Activated CD4-positive, alpha-beta T cell treated with anti-CD3 and anti-CD28 coated beads, Interleukin-10, Interleukin-2, amounts not matched to agents 100 ng/mL and 50 ng/mL, durations not matched to agents 16 hours and 8 hours (primary cell): ENCODE data around the gene LIPC.

Experiments used
- DNase-seq: peaks from one replicate; pipeline ENCODE4 v3.0.0-alpha.2; 2020

The LIPC gene

DNA sequence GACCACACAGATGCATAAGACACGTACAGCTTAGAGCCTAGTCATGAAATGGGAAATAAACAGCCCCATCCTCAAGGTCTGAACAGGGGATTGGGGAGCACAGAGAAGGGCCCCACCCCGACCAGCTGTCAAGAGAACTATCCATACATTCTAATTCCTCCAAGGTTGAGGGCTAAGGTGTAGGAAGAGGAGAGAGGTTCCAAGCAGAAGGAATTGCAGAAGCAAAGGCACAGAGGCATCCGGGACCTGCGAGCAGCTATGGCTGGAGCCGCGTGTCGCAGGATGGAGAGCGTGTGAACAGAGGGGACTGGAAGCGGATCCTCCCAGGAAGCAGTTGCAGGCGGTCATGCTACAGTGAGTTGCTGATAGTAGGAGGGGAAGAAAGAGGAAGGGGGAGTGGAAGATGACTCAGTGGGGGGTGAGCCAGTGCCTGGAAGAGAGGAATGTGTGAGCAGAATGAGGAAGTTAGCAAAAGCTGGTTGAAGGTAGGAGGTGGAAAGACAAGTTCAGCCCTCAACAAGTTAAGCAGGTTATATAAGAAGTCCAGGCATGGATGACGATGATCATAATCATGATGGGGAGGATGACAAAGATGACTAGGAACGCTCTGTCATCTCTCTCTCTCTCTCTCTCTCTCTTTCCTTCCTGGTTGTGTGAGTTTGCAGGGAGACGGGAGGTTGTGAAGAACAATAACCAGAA is 89.7 kb downstream of the LIPC start:
- DNase-seq, result no peak

DNA sequence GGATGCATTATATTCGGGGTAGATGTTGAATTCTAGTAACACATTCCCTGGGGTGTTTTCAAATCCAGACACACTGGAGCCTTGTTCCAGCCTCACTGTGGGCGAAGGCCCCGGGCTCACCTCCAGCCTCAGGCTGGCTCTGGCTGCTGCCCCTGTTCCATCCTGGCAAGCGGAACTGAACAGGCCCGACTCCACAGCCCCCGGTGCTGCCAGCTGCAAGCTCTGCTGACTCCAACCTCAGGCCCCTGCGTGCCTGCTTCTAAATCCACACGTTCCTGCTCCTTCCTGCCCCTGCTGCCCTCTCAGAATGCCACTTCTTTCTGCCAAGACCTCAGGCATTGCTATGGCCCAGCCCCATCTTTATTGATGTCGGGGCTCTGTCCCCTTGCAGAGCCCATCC is 90.6 kb downstream of the LIPC start:
- DNase-seq, result no peak

DNA sequence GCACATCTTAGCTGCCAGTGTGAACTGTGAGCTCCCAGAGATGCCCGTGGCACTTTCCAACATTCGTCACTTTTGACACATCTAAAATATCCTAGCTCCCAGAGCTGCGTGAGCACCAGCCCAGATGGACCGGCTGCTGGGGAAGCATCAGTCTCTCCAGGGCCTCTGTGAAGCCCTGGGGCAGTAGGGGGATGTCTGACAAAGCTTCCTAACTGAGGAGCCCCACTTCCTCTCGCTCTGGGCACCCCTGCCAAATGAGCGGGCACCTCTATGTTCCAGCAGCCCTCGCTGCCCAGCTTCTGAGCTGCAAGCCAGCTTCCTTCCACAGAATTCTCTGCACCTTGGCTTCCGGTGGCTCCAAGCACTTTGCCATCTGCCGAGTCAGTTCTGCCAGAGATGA is 91.1 kb downstream of the LIPC start:
- DNase-seq, result no peak

DNA sequence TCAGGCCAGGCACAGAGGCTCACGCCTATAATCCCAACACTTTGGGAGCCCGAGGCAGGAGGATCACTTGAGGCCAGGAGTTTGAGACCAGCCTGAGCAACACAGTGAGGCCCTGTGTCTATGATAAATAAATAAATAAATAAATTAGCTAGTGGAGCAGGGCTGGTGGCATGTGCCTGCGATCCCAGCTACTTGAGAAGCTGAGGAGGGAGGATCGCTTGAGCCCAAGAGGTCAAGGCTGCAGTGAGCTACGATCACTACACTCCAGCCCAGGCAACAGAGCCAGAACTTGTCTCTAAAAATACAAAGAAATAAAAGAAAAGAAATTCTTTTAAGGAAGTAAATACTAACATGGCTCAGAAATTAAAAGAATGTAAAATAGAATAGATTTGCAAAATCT is 91.8 kb downstream of the LIPC start:
- no peak for DNase-seq

DNA sequence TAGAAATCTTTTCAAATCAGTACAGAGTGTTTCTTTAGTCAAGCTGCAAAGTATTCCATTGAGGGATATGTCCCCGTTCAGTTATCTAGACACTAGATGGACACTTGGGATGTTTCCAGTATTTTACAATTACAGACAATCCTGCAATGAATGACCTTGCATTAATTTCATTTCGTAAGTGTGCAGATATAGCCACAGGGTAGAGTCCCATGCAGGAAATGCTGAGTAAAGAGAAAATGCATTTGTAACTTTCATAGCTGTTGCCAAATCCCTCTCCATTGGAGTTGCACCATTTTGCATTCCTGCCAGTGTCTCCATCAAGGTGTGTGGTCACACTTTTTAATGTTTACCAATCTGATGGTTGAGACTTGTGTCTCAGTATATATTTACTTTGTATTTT is 92.5 kb downstream of the LIPC start:
- no peak for DNase-seq

DNA sequence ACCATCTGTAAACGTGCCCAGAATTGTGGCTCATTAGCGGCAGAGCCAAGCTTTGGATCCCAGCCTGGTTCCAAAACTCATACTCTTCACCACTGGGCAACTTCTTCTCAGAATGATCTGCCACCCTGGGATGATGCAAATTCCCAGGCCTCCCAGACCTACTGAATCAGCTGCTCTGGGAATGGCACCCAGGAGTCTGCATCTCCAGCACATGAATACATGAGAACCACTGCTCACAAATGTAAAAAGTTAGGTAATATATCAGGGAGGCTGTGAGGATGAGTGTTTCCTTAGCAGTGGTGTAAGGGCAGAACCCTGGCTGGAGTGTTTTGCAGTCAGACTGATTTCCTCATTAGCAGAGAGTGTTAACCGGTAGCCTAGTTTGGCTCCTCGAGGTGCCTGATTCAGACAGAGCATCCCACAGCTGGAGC is 94.2 kb downstream of the LIPC start:
- no peak for DNase-seq

DNA sequence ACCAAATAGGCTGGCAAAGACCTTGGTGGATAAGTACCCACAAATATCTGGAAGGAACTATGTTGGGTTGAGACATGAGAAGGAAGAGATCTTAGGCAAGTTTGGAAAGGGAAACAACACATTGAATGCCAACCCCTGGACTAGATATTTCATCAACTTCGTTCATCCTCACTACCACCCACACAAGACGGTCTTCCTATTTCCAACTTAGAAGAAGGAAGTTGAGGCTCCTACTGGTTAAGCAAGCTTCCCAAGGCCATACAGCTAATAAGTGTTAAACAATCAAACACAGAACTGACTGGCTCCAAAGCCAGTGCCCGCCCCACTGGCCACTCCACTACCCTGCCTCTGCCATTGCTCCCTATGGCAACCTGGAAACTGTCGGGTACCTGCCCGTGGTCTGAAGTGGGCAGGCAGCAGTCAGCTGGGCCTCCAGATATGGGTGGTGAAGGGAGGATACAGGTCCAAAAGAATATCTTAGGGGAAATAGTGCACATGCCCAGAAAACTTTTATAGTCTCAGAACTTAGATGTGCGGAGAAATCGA is 94.9 kb downstream of the LIPC start:
- no peak for DNase-seq

DNA sequence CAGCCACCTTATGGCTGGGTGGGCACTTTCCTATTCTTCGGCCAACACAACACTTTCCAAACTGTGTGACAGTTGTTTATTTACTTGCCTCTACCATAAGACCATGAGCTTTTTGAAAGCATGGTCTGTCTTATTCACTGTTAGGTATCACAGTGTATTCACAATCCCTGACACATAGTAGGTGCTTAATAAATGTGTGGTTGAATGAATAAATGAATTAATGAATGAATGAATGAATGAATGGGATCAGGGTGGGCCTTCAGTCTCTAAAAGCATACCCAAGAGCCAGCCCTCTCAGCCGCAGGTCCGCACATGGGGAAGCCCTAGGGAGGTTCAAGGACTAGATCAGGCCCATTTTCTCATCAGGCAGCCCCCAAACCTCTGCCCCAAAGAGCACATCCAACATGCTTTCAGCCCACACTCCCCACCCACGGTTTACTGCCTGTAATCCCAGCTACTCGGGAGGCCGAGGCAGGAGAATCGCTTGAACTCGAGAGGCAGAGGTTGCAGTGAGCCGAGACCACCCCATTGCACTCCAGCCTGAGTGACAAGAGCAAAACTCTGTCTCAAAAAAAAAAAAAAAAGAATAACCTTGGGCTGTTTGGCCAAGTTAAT is 95.9 kb downstream of the LIPC start:
- DNase-seq, result no peak

DNA sequence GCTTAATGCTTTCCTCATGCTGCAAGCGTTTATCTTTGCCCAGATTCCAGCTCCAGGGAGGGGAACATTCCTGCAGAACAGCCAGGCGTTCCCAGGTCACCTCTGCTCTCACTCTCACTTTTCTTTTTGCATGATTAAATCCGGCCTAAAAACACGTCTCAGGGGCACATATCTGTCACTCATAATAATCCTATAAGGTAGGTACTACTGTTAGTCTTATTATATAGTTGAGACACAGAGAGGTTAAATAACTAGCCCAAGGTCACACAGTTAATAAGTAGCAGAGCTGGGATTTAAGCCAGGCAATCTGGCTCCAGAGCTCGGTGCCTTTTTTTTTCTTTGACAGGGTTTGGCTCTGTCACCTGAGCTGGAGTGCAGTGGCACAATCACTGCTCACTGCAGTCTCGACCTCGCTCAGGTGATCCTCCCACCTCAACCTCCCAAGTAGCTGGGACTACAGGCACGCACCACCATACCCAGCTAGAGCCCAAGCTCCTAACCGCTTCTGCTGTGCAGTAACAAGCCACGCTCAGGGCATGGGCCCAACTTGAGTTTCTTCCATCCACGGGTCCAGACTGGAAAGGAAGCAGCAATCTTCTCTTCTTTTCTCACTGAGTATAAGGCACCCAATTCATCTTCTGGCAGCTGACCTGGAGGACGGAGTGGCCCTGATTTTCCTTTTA is 96.5 kb downstream of the LIPC start:
- DNase-seq, result no peak

DNA sequence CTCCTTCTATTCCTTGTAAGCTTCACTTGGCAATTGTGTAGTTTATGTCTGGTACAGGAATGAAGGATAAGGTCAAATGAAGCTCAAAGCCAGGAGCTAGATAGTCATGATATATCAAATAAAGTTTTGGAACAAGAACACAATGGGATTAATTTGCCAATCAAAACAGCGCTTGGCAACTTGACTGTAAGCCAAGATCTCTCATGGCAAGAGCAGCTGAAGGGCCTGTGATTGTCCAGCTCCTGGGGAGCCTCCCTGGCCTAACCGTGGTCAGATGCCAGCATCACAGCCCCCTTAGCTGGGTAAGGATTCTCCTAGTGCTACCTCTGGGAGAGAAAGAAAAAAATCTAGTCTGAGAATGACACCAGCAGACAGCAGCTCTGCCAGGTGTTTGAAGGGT is 97.2 kb downstream of the LIPC start:
- DNase-seq, result no peak

DNA sequence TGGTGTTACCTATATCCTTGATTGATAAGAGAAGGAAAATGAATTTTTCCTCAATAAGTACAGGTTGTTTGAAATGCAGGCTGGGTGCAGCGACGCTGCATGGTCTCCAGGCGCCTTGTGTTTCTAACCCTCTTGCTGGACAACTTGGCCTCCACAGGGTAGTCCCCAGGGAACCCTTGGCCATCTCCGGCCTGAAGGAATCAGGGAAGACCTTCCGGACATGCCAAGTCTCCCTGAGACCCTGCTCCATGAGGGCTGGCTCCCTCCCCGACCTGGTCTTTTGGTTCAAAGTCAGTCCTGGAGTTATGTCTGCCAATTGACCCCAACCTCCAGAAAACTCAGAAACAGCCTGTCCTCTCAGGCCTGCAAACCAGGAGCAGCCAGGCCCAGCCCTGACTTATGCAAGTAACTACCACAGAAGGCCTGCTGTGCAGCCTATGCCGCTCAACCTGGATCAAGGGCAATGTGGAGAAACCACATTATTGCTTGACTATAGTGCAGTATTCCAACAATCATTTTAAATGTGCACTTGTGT is 98.3 kb downstream of the LIPC start:
- DNase-seq, result no peak

DNA sequence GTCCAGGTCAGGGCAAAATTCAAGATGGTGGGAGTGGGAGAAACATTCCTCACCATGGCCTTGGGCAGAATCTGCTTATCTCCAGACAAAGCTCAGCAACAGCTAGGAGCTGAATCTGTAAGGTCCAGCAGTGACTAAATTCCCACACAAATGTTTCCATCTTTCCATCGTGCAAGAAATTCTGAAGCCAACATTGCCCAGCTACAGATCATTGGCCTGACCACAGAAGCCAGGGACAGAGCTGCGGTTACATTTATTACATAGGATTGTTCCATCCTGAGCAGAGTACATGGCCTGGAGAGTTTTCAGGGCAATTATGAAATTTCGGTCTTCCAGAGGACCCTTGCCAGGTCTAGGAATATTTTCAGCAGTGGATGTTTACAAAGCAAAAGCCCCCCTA is 100.3 kb downstream of the LIPC start:
- no peak for DNase-seq

DNA sequence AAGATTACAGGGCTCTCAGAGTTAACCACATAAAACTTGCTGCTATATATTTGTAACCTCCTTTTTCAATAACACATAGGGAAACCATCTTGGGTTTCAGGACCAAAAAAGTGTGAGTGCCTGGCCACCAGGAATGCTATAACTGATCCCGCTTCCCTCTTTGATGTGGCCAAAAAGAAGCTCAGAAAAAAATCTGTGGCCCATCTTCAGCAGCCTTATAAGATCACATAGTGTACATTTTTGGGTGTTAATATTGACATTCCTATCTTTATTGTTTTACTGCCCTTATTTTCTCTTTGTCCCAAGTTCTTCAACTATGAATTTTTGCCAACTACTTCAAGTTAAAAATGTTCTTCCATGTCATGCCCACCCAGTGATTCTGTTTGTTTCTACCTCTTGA is 102.8 kb downstream of the LIPC start:
- DNase-seq, result no peak

DNA sequence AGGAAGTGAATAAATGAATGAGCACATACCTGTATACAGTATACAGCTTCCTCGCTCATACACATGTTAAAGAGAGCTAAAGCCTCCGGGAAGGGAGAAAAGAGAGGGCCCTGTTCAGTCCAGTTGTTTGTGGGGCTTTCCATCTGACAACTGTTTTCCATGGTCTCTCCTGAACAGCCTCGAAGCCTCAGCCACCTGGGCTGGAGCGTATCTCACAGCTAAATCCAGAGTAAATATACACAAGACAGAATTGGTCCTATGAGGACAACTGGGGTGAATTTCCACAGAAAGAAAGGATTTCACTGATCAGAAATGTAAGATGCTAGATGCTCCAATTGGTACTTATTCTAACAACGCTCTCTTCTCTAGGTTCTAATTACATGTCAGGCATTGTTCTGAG is 103.5 kb downstream of the LIPC start:
- DNase-seq, result no peak

DNA sequence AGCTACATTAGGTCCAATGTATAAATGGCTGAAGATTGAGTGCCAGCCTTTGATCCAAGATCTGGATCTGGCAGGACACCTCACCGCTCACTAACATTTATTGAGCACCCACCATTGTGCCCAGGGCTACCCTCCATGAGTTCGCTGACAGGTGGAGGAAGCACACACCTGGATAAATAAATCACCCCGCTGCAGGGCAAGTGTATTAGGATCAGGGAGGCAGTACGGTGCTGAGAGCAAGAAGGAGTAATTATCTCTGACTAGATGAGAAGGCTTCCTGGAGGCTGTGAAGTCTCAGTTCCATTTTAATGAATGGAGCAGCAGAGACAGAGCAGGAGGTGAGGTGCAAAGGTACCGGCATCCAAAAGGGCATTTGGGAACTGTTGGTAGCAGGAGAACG is 104.1 kb downstream of the LIPC start:
- no peak for DNase-seq

DNA sequence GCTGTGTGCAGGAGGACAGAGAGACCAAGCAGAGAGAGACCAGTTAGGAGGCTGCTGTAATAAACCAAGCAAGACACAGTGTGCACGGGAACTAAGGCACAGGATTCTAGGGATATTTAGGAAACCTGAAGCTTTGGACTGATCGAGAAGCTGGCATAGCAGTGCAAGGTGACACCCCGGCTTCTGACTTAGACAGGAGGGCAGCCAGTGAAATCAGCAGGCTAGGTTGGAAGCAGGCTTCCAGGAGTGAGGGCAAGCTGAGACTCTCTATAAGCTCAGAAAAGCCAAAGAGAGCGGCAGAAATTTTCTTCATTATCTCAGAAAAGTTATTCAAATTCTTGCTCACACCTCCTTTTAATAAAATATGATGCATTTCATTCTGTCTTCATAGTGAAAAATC is 104.6 kb downstream of the LIPC start:
- DNase-seq, result no peak

DNA sequence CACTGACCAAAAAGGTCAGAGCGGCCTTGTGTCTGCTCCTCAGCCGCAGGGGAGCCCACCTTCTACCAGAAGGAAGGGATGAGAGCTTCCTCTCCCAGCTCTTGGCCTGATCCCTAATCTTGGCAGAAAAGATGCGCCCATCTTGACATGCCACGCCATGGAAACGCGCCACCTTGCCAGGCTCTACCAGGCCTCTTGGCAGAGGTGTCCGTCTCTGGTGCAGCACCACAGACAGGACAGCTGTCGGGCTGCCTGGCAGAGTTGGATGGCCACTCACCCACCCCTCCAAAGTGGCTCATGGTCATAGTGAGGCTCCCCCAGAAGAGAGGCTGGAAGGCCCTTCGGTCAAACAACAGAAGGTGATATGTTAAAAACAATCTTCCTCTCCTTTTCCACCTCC is 105.2 kb downstream of the LIPC start:
- DNase-seq, result no peak

DNA sequence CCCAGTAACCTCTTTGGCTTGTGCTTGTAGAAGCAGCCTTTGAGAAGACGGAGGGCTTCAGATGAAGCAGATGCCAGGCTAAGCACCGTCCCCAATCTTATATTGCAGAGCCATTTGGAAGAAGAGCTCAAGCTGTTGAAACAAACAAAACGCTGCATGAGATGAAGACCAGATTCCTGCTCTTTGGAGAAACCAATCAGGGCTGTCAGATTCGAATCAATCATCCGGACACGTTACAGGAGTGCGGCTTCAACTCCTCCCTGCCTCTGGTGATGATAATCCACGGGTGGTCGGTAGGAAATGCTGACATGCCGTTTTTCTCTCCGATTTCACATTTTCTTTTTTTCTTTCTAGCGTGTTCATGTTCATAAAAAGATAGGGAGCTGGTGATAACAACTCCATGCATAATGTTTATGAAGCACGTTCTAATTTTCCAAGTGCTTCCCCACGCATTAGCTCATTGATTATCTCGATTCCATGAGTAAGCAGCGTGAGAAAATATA is 106.5 kb downstream of the LIPC start:
- no peak for DNase-seq

DNA sequence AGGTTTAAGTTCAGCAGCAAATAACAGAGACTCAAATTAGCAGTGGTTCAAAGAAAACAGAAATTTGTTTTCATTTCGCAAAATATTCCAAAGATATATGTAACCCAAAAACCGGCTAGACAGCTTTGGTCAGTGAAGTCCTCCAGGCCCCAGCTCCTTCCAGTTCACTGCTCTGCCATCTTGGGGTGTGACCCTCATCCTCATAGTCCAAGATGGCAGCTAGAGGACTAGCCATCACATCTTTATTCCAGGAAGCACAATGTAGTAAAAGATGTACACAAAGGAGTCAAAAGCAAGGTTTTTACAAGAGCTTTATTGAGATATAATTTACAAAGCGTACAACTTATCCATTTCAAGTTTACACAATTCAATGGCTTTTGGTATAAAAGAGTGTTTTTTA is 107.1 kb downstream of the LIPC start:
- no peak for DNase-seq

DNA sequence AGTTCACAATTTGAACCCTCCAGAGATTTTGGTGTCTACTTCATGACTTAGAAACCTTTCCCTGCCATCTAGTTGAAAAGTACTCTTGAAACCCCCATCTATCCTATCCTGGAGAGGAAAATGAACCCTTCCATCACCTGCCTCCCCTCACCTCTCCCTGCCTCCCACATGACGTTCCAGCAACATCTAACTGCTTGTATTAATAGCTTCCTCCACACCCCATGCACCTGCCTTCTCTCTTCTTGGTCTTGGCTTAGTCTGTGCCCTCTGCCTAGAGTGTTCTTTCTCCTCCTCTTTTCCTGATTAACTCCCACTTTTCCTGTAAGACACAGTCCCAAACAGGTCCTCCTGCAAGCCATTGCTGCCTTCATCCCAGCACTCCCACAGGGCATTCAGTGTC is 107.8 kb downstream of the LIPC start:
- no peak for DNase-seq

DNA sequence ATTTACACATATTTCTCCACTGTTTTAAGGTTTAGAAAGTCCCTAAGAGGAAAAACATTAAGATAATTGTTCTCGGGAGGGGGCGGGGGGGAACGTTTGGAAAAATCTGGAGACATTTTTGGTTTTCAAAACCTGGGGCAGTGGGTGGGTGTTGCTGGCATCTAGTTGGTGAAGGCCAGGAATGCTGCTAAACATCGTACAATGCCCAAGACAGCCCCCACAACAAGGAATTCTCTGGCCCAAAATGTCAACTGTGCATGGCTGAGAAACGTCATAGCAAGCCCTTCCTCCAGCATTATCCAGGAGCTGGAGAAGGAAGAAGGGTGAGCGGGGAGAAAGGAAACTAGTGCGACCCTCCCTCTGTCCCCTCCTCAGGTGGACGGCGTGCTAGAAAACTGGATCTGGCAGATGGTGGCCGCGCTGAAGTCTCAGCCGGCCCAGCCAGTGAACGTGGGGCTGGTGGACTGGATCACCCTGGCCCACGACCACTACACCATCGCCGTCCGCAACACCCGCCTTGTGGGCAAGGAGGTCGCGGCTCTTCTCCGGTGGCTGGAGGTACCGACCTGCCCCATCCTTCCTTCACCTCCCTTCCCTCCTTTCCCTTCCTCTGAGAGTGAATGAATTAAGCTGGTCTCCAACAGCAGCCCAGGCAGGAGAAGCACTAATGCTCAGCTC is 109.8 kb downstream of the LIPC start:
- no peak for DNase-seq

DNA sequence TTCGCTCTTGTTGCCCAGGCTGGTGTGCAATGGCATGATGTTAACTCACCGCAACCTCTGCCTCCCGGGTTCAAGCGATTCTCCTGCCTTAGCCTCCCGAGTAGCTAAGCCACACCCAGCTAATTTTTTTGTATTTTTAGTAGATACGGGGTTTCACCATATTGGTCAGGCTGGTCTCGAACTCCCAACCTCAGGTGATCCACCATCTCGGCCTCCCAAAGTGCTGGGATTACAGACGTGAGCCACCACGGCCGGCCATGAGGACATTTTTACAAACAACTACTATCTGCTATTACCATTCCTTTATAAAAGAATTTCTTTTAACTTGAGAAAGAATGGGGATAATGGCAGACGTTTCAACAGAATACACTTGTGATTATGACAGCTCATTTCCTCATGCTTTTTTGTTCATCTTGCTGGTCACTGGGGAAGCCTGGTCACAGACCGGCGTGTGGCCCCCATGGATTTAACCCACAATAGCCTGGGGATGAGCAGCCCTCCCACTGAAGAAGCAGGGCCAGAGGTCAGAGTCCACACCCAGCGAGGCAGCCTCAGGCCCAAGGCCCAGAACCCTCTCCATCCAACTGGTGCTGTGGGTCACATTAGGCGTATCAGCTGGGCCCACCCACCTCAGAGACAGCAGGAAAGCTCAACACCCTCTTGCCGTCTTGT is 112.0 kb downstream of the LIPC start:
- no peak for DNase-seq

DNA sequence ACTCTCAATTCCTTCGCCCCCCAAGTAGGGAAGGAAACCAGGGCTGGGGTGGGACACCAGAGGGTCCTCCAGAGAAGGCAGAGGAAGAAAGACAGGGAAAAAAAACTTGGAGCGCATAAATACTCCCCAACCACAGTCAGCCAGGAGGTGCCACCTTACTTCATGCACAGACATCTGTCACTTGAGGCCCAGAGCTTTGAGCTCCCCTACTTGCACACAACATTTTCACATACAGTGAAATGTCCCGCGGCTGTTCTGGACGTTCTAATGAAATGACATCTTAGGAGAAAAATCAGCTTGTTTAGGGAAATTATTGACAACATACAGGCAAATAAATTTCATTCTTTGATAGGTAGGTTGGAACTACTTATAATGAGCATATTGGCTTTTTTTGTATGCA is 113.0 kb downstream of the LIPC start:
- no peak for DNase-seq
